ENCODE data around the gene TRPC6. TPM values are rescaled to one million over a fixed set of nuclear protein-coding genes. Genes with fewer than 3 reads are reported as not detected.

TRPC6 gene
- total and polyA plus RNA-seq, 2 of the 8 experiments (the other 6 are each of a cell fraction or from before 2014, with no cell fraction given): 0.26 to 0.39 TPM

DNA sequence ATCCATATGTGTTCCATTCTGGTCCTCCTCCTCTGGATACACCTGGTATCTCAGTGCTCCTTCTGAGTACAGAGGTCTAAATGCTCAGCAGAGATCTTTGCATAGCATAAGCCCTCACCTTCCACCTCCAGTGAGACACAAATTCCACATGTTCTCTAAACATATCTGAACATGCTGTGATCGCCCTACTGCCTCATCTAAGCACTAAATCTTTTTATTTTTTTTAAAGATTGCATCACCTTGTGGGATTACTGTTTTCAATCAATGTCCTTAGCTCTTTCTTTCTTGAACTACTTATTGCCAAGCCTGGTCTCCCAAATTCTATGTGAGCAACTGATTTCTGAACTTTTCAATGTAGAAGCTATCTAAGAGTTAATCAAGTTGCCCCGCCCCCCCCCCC is 113.4 kb downstream of the TRPC6 start:
- Histone ChIP-seq H2BK15ac (ENCODE audit: low read length) (no peak overlapping the region), H3K14ac (ENCODE audit: insufficient read length) (no peak overlapping the region), H3K23ac (ENCODE audit: insufficient read length) (no peak overlapping the region), H4K8ac (ENCODE audit: extremely low read depth, insufficient read depth, low read length) (no peak overlapping the region), H2AK5ac (ENCODE audit: low read depth, low read length) (no peak overlapping the region), H3K27ac (ENCODE audit: low read depth, low read length) (no peak overlapping the region), H3K18ac (ENCODE audit: extremely low read depth, low read length) (no peak overlapping the region), H3K4me1 (replicated peaks in 1 of 4; ENCODE audit: control insufficient read depth in 3 of 4, insufficient read depth in 4 of 4, low read length in 3 of 4) (peaks cover 2 to 8% (median 5%) of the 10 kb centered on the region in 4 experiments; a peak in 5 of 7 replicates), H3K23me2 (ENCODE audit: low read depth, low read length) (no peaks in the 10 kb centered on the region), H3K4me3 (ENCODE audit: extremely low read depth in 1 of 4, insufficient read depth in 2 of 4, low read depth in 3 of 4, low read length in 4 of 4) (no peak overlapping the region), H3K79me1 (ENCODE audit: low read depth, low read length) (no peaks in the 10 kb centered on the region), H2BK5ac (ENCODE audit: low read depth, low read length) (no peak overlapping the region), H3K56ac (replicated peaks; ENCODE audit: insufficient read length, low read depth, low read length) (no peak overlapping the region), H3K4me2 (ENCODE audit: insufficient read depth in 1 of 2, low read depth in 2 of 2, low read length in 2 of 2) (no peak overlapping the region), H3K4ac (replicated peaks; ENCODE audit: insufficient read length, low read depth, low read length) (no peak overlapping the region), H4K5ac (ENCODE audit: insufficient read length, low read depth, low read length) (no peak overlapping the region), H2BK120ac (replicated peaks; ENCODE audit: low read depth, low read length) (no peak overlapping the region), H4K20me1 (replicated peaks in 1 of 2; ENCODE audit: control insufficient read depth in 1 of 2, insufficient read depth in 2 of 2, low read length in 2 of 2) (no peaks in the 10 kb centered on the region), H3K36me3 (ENCODE audit: control insufficient read depth in 2 of 4, insufficient read depth in 4 of 4, low read length in 3 of 4) (no peaks in the 10 kb centered on the region), H2BK20ac (ENCODE audit: low read length) (no peak overlapping the region), H2BK12ac (ENCODE audit: low read depth, low read length) (no peak overlapping the region), H3K27me3 (replicated peaks in 1 of 4; ENCODE audit: control insufficient read depth in 3 of 4, extremely low read depth in 1 of 4, insufficient read depth in 3 of 4, low read length in 3 of 4) (no peaks in the 10 kb centered on the region), H4K91ac (replicated peaks; ENCODE audit: insufficient read length, low read length) (no peak overlapping the region), H2AFZ (ENCODE audit: low read length) (no peak overlapping the region), H3K9me3 (ENCODE audit: insufficient read depth in 2 of 2, low read depth in 1 of 2, low read length in 1 of 2) (no peaks in the 10 kb centered on the region), H3K9ac (replicated peaks in 1 of 4; ENCODE audit: extremely low read depth in 1 of 4, low read depth in 3 of 4, low read length in 3 of 4) (no peak overlapping the region), H3K79me2 (ENCODE audit: control insufficient read depth in 1 of 2, insufficient read depth in 2 of 2, low read length in 2 of 2) (no peaks in the 10 kb centered on the region)
- DNase-seq (ENCODE audit: low read depth in 1 of 2, low spot score in 2 of 2) (no peak), FAIRE-seq (no peak)
- 81% methylated on average over 1 of the region's 2 CpGs; no CpG with 5 or more reads in 1 of the 2 experiments for WGBS, 2 experiments (ENCODE audit: extremely low coverage in 1 of 2, insufficient coverage in 1 of 2, insufficient read length in 1 of 2, insufficient replicate concordance in 2 of 2, low coverage in 1 of 2, low lambda C conversion rate in 2 of 2, missing lambda C conversion rate in 1 of 2)
- TF ChIP-seq CREB1 (IDR thresholded peaks at IDR 0.05) (no peak), BACH1 (IDR thresholded peaks at IDR 0.05; ENCODE audit: low read length) (no peak), ATF3 (IDR thresholded peaks at IDR 0.05; ENCODE audit: insufficient read depth, low read depth, low read length) (no peak), CEBPB (IDR thresholded peaks at IDR 0.05; ENCODE audit: low read depth, low read length) (no peak), EP300 (IDR thresholded peaks at IDR 0.05; ENCODE audit: borderline replicate concordance in 1 of 2, low read depth in 2 of 2, low read length in 2 of 2) (no peak), KDM5A (IDR thresholded peaks at IDR 0.05; ENCODE audit: low read length) (no peak)
- CTCF ChIA-PET (ENCODE audit: partially characterized antibody): interaction anchor here (1.0 to 2.7 kb wide), 3 partner anchors 9 to 35 kb away, joined by 4 to 10 read pairs (median 5); no protein-coding TSS in a partner anchor
- POLR2A ChIA-PET (ENCODE audit: partially characterized antibody): no interaction called here
